ENCODE measurements around the gene ZNF444. TPM values are rescaled to one million over a fixed set of nuclear protein-coding genes. Genes with fewer than 3 reads are reported as not detected.

ZNF444 gene
- total and polyA plus RNA-seq, 2 of the 8 experiments (the other 6 are each of a cell fraction or from before 2014, with no cell fraction given): 49.5 to 54.5 TPM

GRCh38 chr19:56199687-56200086 lies 58.6 kb downstream of the ZNF444 start:
- H3K27me3 ChIP-seq (replicated peaks in 1 of 4; ENCODE audit: control insufficient read depth in 3 of 4, extremely low read depth in 1 of 4, insufficient read depth in 3 of 4, low read length in 3 of 4): no peaks in the 10 kb centered on the region; a peak in 2 of 7 replicates
- H3K4me2 ChIP-seq (ENCODE audit: insufficient read depth in 1 of 2, low read depth in 2 of 2, low read length in 2 of 2): no peak overlapping the region
- no peaks in the 10 kb centered on the region for H3K79me1 ChIP-seq (ENCODE audit: low read depth, low read length)
- H4K5ac ChIP-seq (ENCODE audit: insufficient read length, low read depth, low read length): no peak overlapping the region
- FAIRE-seq (no peak), DNase-seq (ENCODE audit: low read depth in 1 of 2, low spot score in 2 of 2) (no peak)
- H3K14ac ChIP-seq (ENCODE audit: insufficient read length): no peak overlapping the region
- ChIA-PET POLR2A (ENCODE audit: partially characterized antibody) (interaction anchor here (0.6 kb wide), 2 partner anchors 34 to 37 kb away, joined by 3 read pairs; no protein-coding TSS in a partner anchor), CTCF (ENCODE audit: partially characterized antibody) (interaction anchor here (0.8 to 1.3 kb wide), 5 partner anchors 28 to 1600 kb away, joined by 3 to 4 read pairs (median 3); no protein-coding TSS in a partner anchor)
- no peak overlapping the region for H2BK15ac ChIP-seq (ENCODE audit: low read length)
- no peak overlapping the region for H2BK120ac ChIP-seq (replicated peaks; ENCODE audit: low read depth, low read length)
- H2BK20ac ChIP-seq (ENCODE audit: low read length): no peak overlapping the region
- H2BK12ac ChIP-seq (ENCODE audit: low read depth, low read length): no peak overlapping the region
- H3K9ac ChIP-seq (replicated peaks in 1 of 4; ENCODE audit: extremely low read depth in 1 of 4, low read depth in 3 of 4, low read length in 3 of 4): no peak overlapping the region
- no peaks in the 10 kb centered on the region for H4K20me1 ChIP-seq (replicated peaks in 1 of 2; ENCODE audit: control insufficient read depth in 1 of 2, insufficient read depth in 2 of 2, low read length in 2 of 2)
- 77% methylated on average over 7 of the region's 7 CpGs; no CpG with 5 or more reads in 1 of the 2 experiments for WGBS, 2 experiments (ENCODE audit: extremely low coverage in 1 of 2, insufficient coverage in 1 of 2, insufficient read length in 1 of 2, insufficient replicate concordance in 2 of 2, low coverage in 1 of 2, low lambda C conversion rate in 2 of 2, missing lambda C conversion rate in 1 of 2)
- H3K56ac ChIP-seq (replicated peaks; ENCODE audit: insufficient read length, low read depth, low read length): no peak overlapping the region
- no peak overlapping the region for H2AK5ac ChIP-seq (ENCODE audit: low read depth, low read length)
- H3K4me3 ChIP-seq (ENCODE audit: extremely low read depth in 1 of 4, insufficient read depth in 2 of 4, low read depth in 3 of 4, low read length in 4 of 4): no peak overlapping the region
- H2AFZ ChIP-seq (ENCODE audit: low read length): no peak overlapping the region
- no peak overlapping the region for H3K27ac ChIP-seq (ENCODE audit: low read depth, low read length)
- no peaks in the 10 kb centered on the region for H3K9me3 ChIP-seq (ENCODE audit: insufficient read depth in 2 of 2, low read depth in 1 of 2, low read length in 1 of 2)
- H3K4me1 ChIP-seq (replicated peaks in 1 of 4; ENCODE audit: control insufficient read depth in 3 of 4, insufficient read depth in 4 of 4, low read length in 3 of 4): no peaks in the 10 kb centered on the region; a peak in 1 of 7 replicates
- H3K23me2 ChIP-seq (ENCODE audit: low read depth, low read length): no peaks in the 10 kb centered on the region
- no peaks in the 10 kb centered on the region for H3K79me2 ChIP-seq (ENCODE audit: control insufficient read depth in 1 of 2, insufficient read depth in 2 of 2, low read length in 2 of 2)
- H2BK5ac ChIP-seq (ENCODE audit: low read depth, low read length): no peak overlapping the region
- no peak overlapping the region for H4K91ac ChIP-seq (replicated peaks; ENCODE audit: insufficient read length, low read length)
- H3K36me3 ChIP-seq (ENCODE audit: control insufficient read depth in 2 of 4, insufficient read depth in 4 of 4, low read length in 3 of 4): no peaks in the 10 kb centered on the region
- no peak overlapping the region for H3K18ac ChIP-seq (ENCODE audit: extremely low read depth, low read length)
- no peak overlapping the region for H4K8ac ChIP-seq (ENCODE audit: extremely low read depth, insufficient read depth, low read length)
- H3K23ac ChIP-seq (ENCODE audit: insufficient read length): no peak overlapping the region
- H3K4ac ChIP-seq (replicated peaks; ENCODE audit: insufficient read length, low read depth, low read length): no peak overlapping the region
- no peak for TF ChIP-seq SAP30 (IDR thresholded peaks at IDR 0.05; ENCODE audit: insufficient read depth, insufficient replicate concordance, low read length)
- no peak for TF ChIP-seq CBX8 (IDR thresholded peaks at IDR 0.05; ENCODE audit: borderline replicate concordance, low read depth, low read length)
- no peak for TF ChIP-seq RBBP5 (IDR thresholded peaks at IDR 0.05; ENCODE audit: borderline replicate concordance, low read depth, low read length)
- TF ChIP-seq NANOG (IDR thresholded peaks at IDR 0.05; ENCODE audit: insufficient read depth, low read depth, low read length, poor library complexity, severe bottlenecking): no peak
- TF ChIP-seq, protein P1, sequence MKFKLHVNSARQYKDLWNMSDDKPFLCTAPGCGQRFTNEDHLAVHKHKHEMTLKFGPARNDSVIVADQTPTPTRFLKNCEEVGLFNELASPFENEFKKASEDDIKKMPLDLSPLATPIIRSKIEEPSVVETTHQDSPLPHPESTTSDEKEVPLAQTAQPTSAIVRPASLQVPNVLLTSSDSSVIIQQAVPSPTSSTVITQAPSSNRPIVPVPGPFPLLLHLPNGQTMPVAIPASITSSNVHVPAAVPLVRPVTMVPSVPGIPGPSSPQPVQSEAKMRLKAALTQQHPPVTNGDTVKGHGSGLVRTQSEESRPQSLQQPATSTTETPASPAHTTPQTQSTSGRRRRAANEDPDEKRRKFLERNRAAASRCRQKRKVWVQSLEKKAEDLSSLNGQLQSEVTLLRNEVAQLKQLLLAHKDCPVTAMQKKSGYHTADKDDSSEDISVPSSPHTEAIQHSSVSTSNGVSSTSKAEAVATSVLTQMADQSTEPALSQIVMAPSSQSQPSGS (IDR thresholded peaks at IDR 0.05; ENCODE audit: low read length): no peak
- no peak for TF ChIP-seq SIN3A (conservative IDR thresholded peaks at IDR 0.05 in 1 of 2, IDR thresholded peaks at IDR 0.05 in 1 of 2; ENCODE audit: low read depth in 1 of 2, low read length in 2 of 2)
- TF ChIP-seq EGR1 (IDR thresholded peaks at IDR 0.05; ENCODE audit: borderline replicate concordance, low read depth, low read length): no peak
- no peak for TF ChIP-seq BRCA1 (IDR thresholded peaks at IDR 0.05; ENCODE audit: low read depth, low read length)
- no peak for TF ChIP-seq POLR2A (IDR thresholded peaks at IDR 0.05; ENCODE audit: control extremely low read depth in 1 of 2, low read depth in 2 of 2, low read length in 2 of 2)
- TF ChIP-seq KDM1A (IDR thresholded peaks at IDR 0.05; ENCODE audit: borderline replicate concordance, low read length): no peak
- TF ChIP-seq EZH2 (IDR thresholded peaks at IDR 0.05; ENCODE audit: low read depth, low read length, severe bottlenecking): no peak
- no peak for TF ChIP-seq FOSL1 (IDR thresholded peaks at IDR 0.05; ENCODE audit: insufficient read depth, low read depth, low read length)

All from H1 (cell line).